ENCODE measurements around the gene USP44. TPM values are rescaled to one million over a fixed set of nuclear protein-coding genes. Genes with fewer than 3 reads are reported as not detected.

USP44 gene
- total and polyA plus RNA-seq, 2 of the 8 experiments (the other 6 are each of a cell fraction or from before 2014, with no cell fraction given): 129 to 197 TPM

DNA sequence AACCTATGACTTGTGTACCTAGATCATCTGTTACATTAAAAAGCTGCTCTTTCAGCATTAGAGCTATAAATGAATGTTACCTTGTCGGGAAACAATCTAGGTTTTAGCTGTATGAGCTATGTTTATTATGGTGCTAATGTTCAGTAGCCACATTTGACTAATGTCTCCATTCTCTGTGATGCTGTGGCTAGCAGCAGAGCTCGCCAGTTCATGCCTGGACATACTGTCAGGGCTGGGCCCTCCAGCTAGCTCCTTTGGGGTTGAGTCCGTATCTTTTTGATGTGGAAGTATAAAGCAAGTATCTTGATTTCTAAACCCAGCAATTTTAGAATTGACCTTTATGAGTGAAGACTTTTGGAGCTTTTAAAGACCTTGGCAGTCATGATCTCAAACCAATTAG is 36.1 kb downstream of the USP44 start:
- Histone ChIP-seq H3K9ac (replicated peaks in 1 of 4; ENCODE audit: extremely low read depth in 1 of 4, low read depth in 3 of 4, low read length in 3 of 4) (no peak overlapping the region), H3K4me3 (ENCODE audit: extremely low read depth in 1 of 4, insufficient read depth in 2 of 4, low read depth in 3 of 4, low read length in 4 of 4) (no peak overlapping the region), H3K4me2 (ENCODE audit: insufficient read depth in 1 of 2, low read depth in 2 of 2, low read length in 2 of 2) (no peak overlapping the region), H2BK120ac (replicated peaks; ENCODE audit: low read depth, low read length) (no peak overlapping the region), H3K4me1 (replicated peaks in 1 of 4; ENCODE audit: control insufficient read depth in 3 of 4, insufficient read depth in 4 of 4, low read length in 3 of 4) (no peaks in the 10 kb centered on the region), H3K18ac (ENCODE audit: extremely low read depth, low read length) (no peak overlapping the region), H2BK20ac (ENCODE audit: low read length) (no peak overlapping the region), H3K23ac (ENCODE audit: insufficient read length) (no peak overlapping the region), H4K20me1 (replicated peaks in 1 of 2; ENCODE audit: control insufficient read depth in 1 of 2, insufficient read depth in 2 of 2, low read length in 2 of 2) (peaks cover 0 to 2% of the 10 kb centered on the region in 2 experiments), H3K23me2 (ENCODE audit: low read depth, low read length) (no peaks in the 10 kb centered on the region), H3K9me3 (ENCODE audit: insufficient read depth in 2 of 2, low read depth in 1 of 2, low read length in 1 of 2) (no peaks in the 10 kb centered on the region), H3K56ac (replicated peaks; ENCODE audit: insufficient read length, low read depth, low read length) (no peak overlapping the region), H2AFZ (ENCODE audit: low read length) (no peak overlapping the region), H4K91ac (replicated peaks; ENCODE audit: insufficient read length, low read length) (no peak overlapping the region), H2BK5ac (ENCODE audit: low read depth, low read length) (no peak overlapping the region), H3K79me2 (ENCODE audit: control insufficient read depth in 1 of 2, insufficient read depth in 2 of 2, low read length in 2 of 2) (no peaks in the 10 kb centered on the region), H3K4ac (replicated peaks; ENCODE audit: insufficient read length, low read depth, low read length) (no peak overlapping the region), H2BK15ac (ENCODE audit: low read length) (no peak overlapping the region), H3K79me1 (ENCODE audit: low read depth, low read length) (no peaks in the 10 kb centered on the region), H2AK5ac (ENCODE audit: low read depth, low read length) (no peak overlapping the region), H4K8ac (ENCODE audit: extremely low read depth, insufficient read depth, low read length) (no peak overlapping the region), H3K36me3 (ENCODE audit: control insufficient read depth in 2 of 4, insufficient read depth in 4 of 4, low read length in 3 of 4) (peaks cover 10 to 66% (median 46%) of the 10 kb centered on the region in 4 experiments), H2BK12ac (ENCODE audit: low read depth, low read length) (no peak overlapping the region), H3K14ac (ENCODE audit: insufficient read length) (no peak overlapping the region), H3K27me3 (replicated peaks in 1 of 4; ENCODE audit: control insufficient read depth in 3 of 4, extremely low read depth in 1 of 4, insufficient read depth in 3 of 4, low read length in 3 of 4) (no peaks in the 10 kb centered on the region), H4K5ac (ENCODE audit: insufficient read length, low read depth, low read length) (no peak overlapping the region), H3K27ac (ENCODE audit: low read depth, low read length) (no peak overlapping the region)
- POLR2A ChIA-PET (ENCODE audit: partially characterized antibody): interaction anchor here (0.6 to 2.2 kb wide), 12 partner anchors 9 to 157 kb away, joined by 3 to 9 read pairs (median 3); partner anchors contain the start of gene METAP2
- no peak for DNase-seq (ENCODE audit: low read depth in 1 of 2, low spot score in 2 of 2)
- no peak for FAIRE-seq
- CTCF ChIA-PET (ENCODE audit: partially characterized antibody): interaction anchor here (0.6 to 1.8 kb wide), 4 partner anchors 19 to 280 kb away, joined by 3 to 8 read pairs (median 4); no protein-coding TSS in a partner anchor
- TF ChIP-seq CBX8 (IDR thresholded peaks at IDR 0.05; ENCODE audit: borderline replicate concordance, low read depth, low read length) (no peak), POLR2AphosphoS5 (IDR thresholded peaks at IDR 0.05; ENCODE audit: low read depth, low read length) (peak; percentile 64; the same call in 1 of the 2 replicates), POLR2A (IDR thresholded peaks at IDR 0.05; ENCODE audit: control extremely low read depth in 1 of 2, low read depth in 2 of 2, low read length in 2 of 2) (0 out of 3 replicates have a peak, but pooled peaks of 1 of the 2 experiments have one; percentile 38)
- 86% methylated on average over 3 of the region's 3 CpGs; no CpG with 5 or more reads in 1 of the 2 experiments for WGBS, 2 experiments (ENCODE audit: extremely low coverage in 1 of 2, insufficient coverage in 1 of 2, insufficient read length in 1 of 2, insufficient replicate concordance in 2 of 2, low coverage in 1 of 2, low lambda C conversion rate in 2 of 2, missing lambda C conversion rate in 1 of 2)
